GOT3 (cell line): ENCODE results near the gene GLI3.

Experiments used
- DNase-seq: peaks from one replicate; lab custom pipeline; 2025; ENCODE audit warnings: mixed read lengths; lab: John Stamatoyannopoulos, UW

The GLI3 gene

GRCh38 chr7:42033480-42033879 is 203.5 kb downstream of the GLI3 start:
- no peak for DNase-seq

DNA sequence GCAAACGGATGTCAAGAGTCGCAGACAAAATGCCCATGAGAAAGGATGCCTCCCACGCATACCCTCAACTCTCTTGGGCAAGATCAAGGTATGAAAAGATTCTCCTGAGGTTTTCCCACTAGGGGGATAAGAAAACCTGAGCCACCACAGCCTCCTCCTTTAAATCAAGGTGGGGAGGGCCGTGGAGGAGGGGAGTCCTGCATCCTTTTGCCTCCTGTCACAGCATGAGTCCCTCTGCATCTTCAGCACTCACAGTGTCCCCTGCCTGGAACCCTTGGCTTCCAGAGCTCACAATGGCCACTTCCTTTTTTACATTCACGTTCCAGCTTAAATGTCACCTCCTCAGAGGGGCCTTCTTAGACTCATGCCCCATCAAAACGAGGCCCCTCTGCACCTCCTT is 207.6 kb downstream of the GLI3 start:
- no peak for DNase-seq

DNA sequence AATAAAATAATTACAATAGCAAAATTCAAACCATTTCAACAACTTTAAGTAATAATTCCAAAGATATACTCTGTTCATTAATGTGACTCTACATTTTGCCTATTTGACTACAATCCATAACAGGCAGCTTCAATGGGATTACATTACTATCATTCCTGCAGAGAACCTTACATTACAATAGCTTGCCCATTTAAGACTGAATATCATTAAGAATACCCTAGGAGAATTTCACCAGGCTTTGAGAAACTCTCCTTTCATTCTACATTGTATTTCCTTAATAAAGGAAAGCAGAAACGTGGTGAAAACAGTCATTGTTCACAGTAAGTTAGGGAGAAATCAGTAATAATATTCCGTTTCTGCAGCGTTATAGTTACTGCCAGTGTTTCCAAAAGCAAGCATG is 209.5 kb downstream of the GLI3 start:
- DNase-seq: no peak

GRCh38 chr7:42026622-42027197 is 210.3 kb downstream of the GLI3 start:
- no peak for DNase-seq

DNA sequence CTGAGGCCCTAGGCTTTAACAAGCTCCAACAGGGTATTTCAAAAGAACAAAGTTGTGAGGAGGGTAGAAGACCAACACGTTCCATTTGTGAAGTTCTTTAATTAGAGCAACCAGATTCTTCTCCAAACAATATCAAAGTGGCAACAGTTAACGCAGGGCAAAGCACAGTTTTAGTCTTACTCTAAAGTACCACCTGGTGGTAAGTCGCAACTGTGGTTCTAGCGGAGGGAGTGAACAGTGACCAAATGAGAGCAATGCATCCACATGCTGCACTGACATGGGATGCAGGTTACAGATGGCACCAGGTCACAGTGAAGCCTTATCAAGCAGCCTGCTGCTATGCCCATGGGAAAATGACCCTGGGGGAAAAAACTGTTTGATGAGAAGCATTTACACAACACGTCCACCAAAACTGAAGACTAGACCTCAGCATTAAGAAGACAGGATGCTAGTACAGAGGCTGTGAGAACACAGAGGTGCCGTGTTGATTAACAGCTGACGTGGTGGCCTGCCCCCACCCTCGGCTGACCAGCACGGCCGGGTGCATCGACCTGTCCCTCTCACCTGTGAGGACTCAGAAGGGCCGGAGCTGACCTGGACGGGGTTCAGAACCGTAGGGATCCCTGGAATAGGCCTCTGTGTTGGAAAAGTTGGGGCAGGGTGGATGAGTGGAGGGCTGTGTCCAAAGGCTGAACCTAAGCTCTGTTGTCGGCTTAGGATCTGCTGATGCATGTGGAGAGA is 211.2 kb downstream of the GLI3 start:
- no peak for DNase-seq

GRCh38 chr7:42024537-42024936 is 212.5 kb downstream of the GLI3 start:
- no peak for DNase-seq

GRCh38 chr7:42023262-42023661 is 213.7 kb downstream of the GLI3 start:
- DNase-seq: no peak

DNA sequence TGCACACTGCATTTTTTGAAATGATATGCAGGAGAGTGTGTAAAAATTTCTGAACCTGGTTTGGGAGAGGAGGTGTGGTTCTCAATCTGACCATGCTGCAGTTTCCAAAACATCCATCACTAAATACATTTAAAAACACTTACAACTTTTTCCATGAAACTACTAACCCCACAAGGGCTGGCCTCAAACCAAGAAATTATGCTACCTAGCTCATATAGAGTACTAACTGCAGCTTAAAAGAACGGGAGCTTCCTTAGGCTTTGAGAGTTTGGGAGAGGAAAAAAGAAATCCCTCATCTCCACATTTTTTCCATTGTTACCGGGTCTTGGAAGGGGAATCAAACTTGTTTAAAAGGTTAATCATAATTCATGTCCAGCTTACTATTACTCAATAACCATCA is 214.2 kb downstream of the GLI3 start:
- no peak for DNase-seq

DNA sequence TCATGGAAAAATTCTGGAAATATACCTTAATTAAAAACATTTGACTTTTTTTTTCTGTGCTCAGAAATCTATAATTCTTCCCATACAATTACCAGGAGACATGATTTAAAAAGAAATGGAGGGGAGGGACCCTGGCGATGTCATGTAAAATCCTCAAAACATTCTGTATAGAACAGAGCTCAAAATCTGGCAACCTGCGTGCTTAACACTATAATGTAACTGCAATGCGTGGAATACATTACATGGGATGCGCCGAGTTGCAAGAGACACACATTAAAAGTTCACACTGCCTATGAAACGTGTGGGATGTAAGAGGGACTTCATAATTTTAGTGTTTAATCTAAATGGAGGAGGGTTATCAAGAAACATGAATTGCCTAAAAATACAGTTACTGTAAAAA is 215.0 kb downstream of the GLI3 start:
- DNase-seq: no peak

GRCh38 chr7:42021631-42022030 is 215.4 kb downstream of the GLI3 start:
- no peak for DNase-seq

- DNase-seq: no peak
Measured at GRCh38 chr7:42020061-42020460, 216.9 kb downstream of the GLI3 start.

DNA sequence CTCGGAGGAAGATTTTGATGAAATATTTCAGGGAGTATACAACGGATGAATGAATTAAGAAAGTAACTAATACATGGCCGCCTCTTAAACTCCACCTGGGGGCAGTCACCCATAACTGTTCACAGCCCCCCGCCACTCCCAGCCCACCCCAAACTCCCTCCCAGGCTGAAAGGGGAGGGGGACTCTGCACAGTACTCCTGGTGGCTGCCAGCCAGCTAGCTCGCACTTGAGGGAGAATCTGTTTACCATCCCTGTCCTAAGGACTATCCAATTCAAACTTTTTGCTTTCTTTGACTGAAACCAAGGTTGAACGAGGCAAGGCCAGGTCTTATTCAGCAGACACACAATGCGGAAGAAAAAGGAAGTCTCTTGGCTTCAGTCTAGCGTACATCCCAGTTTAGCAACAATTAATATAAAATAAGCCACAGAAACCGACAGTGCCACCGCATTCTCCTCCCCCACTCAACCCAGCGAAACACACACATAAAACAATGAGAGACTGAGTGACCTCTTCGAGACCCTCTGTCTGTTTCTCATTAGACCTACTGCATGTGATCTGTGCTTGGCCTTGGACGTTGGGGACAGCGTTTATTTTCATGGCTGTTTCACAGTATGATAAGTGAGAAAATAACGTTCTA is 219.5 kb downstream of the GLI3 start:
- DNase-seq: no peak

DNA sequence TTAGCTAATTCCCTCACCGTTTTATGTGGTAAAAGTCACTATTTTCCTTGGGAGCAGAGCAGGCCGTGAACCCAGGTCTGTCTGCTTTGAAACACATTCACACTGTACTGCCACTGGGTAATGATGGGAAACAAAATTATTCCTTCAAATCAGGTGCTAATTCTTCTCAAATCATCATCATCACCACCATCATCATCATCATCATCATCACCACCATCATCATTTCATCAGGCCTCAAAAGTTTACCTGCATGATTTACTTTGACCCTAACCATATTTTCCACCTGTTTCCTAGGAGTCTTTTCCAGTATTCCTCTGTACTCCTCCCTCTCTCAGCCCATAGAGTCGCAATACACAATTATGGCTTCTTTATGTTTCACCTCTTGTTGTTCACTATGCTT is 220.5 kb downstream of the GLI3 start:
- no peak for DNase-seq

DNA sequence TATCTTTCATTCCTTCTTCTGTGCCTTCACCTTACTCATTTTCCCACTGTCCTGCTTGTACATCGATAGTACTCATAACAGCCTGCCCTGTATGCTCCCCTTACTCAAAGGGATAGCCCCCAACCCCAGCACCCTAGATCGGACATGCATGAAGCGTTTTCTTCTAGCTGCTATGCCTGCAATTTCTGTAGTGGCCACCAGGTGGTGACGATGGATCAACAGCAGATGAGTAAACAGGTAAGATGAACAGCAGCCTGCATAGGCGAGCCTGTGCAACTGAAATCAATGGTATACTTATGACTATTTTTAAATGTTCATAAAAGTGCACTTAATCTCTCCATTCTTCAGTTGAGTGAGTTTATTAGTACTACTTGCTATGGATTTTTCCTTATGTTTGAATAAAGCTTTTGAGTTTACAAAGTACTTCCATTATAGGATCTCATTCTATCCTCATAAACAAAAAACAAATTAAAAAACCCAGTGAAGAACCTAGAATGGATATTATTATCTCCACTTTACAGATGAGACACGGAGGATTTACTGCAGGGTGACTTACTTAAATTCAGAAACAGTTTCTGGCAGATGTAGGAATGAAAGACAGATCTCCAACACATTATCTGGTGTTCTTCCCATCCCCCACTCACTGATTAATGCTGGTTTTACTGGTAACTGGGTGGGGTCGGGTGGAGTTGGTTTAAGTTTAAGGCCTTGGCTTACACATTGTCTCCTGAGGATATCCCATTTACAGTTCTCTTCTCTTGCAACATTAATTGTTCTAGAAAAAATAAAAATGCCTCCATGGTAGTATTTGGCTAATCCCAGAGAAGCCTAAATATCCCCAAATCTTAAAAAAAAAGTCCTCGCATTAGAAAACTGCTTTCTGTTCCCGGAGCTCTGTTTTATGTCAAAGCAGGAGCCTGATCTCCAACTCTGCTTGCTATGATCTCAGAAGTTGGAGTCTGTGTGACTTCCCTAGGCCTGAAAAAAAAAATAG is 222.1 kb downstream of the GLI3 start:
- DNase-seq: no peak

DNA sequence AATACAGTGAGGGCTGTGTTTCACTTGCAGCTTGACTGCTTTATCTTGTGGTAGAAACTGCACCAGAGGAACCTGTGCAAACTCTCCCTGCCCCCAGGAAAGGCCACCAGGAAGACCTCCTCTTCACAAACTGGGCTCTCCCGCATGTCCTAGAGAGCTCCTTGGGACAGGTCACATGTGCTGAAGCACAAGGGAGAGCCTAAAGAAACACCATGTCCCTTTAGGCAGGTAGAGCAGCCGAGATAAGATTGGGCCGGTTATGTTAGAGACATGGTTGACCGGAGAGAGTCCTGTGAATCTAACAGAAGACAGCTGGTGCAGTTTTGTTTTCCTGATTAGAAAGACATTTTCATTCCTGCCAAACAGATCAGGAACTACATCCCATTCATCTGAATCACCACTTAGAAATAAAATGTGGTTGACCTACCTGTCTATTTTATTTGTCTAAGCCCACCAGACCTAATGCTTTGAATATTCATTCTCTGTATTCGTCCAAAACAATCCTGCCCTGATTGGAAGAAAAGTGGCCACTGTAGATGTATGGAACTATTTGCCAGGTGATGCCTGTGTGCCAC is 224.1 kb downstream of the GLI3 start:
- no peak for DNase-seq

GRCh38 chr7:42012313-42012712 is 224.7 kb downstream of the GLI3 start:
- no peak for DNase-seq

DNA sequence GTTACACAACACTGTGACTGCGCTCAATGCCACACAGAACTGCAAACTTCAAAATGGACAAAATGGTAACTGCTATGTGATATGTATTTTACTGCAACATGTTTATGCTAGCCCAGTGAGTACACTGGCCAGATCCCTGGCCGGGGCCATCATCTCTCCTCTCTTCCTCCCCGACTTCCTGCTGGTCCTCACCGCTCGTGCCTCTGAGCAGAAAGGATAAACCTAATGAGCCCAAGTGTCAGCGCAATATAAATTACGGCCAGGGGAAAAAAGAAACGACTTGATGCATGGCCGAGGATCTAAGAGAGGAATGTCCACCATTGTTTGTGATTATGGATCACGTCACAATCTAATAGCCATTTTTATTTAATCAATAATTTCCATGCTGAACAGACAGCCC is 225.2 kb downstream of the GLI3 start:
- no peak for DNase-seq

DNA sequence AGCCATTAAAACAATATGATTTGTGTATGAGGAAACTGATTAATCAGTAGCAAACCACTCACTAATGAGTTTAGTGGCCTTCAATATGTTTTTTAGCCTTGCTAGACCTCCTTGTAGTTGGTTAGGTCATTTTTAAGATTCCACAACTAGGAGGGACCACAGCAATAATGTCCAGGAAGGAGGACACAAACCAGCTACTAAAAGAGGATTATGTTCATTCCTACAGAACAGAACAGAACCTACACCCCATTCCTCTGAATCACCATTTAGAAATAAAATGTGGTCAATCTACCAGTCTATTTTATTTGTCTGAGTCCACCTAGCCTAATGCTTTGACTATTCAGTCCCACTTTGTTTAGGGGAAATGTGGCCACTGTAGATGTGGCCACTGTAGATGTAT is 226.3 kb downstream of the GLI3 start:
- DNase-seq: no peak

DNA sequence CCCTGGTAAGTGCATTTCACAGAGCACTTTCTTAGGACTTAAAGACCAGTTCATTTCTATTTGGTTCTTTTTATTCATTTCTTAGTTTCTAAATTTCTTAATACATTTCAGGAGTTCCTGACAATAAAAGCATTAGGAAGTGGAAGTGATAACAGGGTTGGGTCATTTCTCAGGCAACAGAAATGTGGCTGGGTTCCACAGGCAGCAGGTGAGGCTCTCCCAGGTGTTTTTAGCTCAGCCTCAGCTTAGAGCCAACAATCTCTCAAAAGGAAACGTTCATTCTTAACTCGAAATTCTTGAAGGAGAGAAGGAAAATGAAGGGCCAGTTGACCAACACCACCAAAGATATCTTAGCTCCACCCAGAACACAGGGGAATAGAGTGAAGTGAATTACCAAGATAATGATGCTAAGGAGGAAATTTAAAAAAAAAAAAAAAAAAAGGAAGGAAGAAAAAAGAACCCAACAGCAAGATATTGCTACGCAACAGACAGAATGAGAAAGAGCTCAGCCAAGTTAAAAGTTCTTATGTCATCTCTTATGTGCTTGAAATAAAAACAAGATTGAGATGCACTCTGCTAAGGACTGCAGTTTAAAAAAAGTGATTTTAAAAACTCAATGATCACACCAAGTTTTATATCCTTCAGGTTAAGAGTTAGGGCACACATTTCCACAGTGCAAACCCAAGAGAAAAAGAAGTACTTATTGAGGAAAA is 230.1 kb downstream of the GLI3 start:
- DNase-seq: no peak

- no peak for DNase-seq
Measured at GRCh38 chr7:42002654-42003053, 234.4 kb downstream of the GLI3 start.

DNA sequence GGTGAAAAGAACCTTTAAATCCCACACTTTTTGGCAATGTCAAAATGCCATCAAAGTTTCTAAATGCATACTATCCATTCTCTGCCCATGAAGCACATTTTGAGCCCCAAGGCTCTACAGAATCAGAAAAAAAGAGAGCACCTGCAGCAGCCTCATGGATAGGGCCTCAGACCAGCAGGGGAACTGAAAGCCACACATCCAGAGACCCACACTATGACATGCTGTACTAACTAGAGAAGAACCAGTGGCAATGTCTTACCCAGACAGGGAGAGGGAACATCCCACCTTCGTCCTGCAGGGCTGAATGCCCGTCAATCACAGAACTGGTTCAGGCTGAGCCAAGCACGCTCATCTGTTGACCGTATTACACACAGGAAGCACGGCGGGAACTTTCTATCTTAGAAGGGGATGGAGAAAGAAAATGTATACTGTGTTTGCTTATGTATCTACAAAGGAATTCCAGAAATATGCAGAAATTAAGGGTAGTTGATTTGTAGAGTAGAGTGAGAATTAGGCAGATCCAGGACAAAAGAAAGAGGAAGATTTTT is 237.2 kb downstream of the GLI3 start:
- no peak for DNase-seq
